Stimulated activated naive CD8-positive, alpha-beta T cell treated with anti-CD3 and anti-CD28 coated beads, Interleukin-15, amount 100 ng/mL, for 72 hours (primary cell): ENCODE data around the gene ANKRD45.
"Not testable (repeated sequence)": the region's sequence is repeated elsewhere in the genome, so short reads cannot be mapped to it uniquely, and the experiment has no call there.

ENCODE experiments used
- ATAC-seq: fragments of 150-1000 bp; cut with Tn5 transposase; 2 replicates; pipeline ENCODE4 v1.10.0; 2021; ENCODE audit warnings: mild to moderate bottlenecking, moderate library complexity
- DNase-seq, 2 donors: peaks; one replicate each; pipeline ENCODE4 v3.0.0; 2021 to 2022
- H3K27ac Mint-ChIP-seq, 2 donors: one replicate each; pipeline ENCODE4 v1.8.0; 2022; ENCODE audit warnings: mild to moderate bottlenecking in 2 of 2, mixed read lengths in 2 of 2, moderate library complexity in 2 of 2
- H3K27me3 Mint-ChIP-seq: one replicate; pipeline ENCODE4 v1.8.0; 2022; ENCODE audit warnings: mixed read lengths
- H3K4me1 Mint-ChIP-seq: one replicate; pipeline ENCODE4 v1.8.0; 2022; ENCODE audit warnings: mild to moderate bottlenecking, mixed read lengths
- H3K4me3 Mint-ChIP-seq, 2 donors: one replicate each; pipeline ENCODE4 v1.8.0; 2022; ENCODE audit warnings: mild to moderate bottlenecking in 2 of 2, mixed read lengths in 2 of 2, moderate library complexity in 1 of 2
- H3K9me3 Mint-ChIP-seq, 2 donors: one replicate each; pipeline ENCODE4 v1.8.0; 2022; ENCODE audit warnings: mixed read lengths in 2 of 2

ANKRD45 gene

GRCh38 chr1:173669491-173669941 is at the start of gene ANKRD45:
TSS of gene ANKRD45 (minus strand) at chr1:173669851. CDS start at chr1:173659418, 10,433 bp downstream.
- ATAC-seq (peak; percentile 49), DNase-seq (peak; percentile 22 to 32)
- Mint-ChIP-seq H3K4me3 (peak within 1 kb of the TSS; percentile 72 to 76), H3K27me3 (peaks cover 44% of the 10 kb centered on the region), H3K27ac (peak within 1 kb of the TSS in 1 of 2 donors; percentile 71), H3K9me3 (no peaks in the 10 kb centered on the region), H3K4me1 (peaks cover 15% of the 10 kb centered on the region)

- Mint-ChIP-seq H3K27me3 (no peaks in the 10 kb centered on the region), H3K4me3 (no peak overlapping the region), H3K9me3 (peaks cover 0 to 4% of the 10 kb centered on the region in 2 donors), H3K4me1 (peaks cover 21% of the 10 kb centered on the region), H3K27ac (peak overlapping the region in 1 of 2 donors; percentile 57)
- ATAC-seq (no peak), DNase-seq (no peak)
These were observed 47.6 kb upstream of the ANKRD45 start for GRCh38 chr1:173717238-173717637.

- peaks cover 18% of the 10 kb centered on the region for H3K4me1 Mint-ChIP-seq
- peaks cover 0 to 4% of the 10 kb centered on the region in 2 donors for H3K9me3 Mint-ChIP-seq
- ATAC-seq (no peak), DNase-seq (no peak)
- peak overlapping the region; percentile 94 to 95 for H3K27ac Mint-ChIP-seq
- peak overlapping the region; percentile 89 to 90 for H3K4me3 Mint-ChIP-seq
- H3K27me3 Mint-ChIP-seq: peaks cover 10% of the 10 kb centered on the region
These were observed 45.8 kb upstream of the ANKRD45 start for GRCh38 chr1:173715538-173715844.

- Mint-ChIP-seq H3K9me3 (peaks cover 0 to 4% of the 10 kb centered on the region in 2 donors), H3K4me3 (peak within 1 kb of the TSS; percentile 89 to 90), H3K27me3 (peaks cover 15% of the 10 kb centered on the region), H3K27ac (peak within 1 kb of the TSS; percentile 94 to 95), H3K4me1 (peaks cover 13% of the 10 kb centered on the region)
- peak; percentile 99 for ATAC-seq
- peak; percentile 89 to 92 for DNase-seq
These were observed 45.3 kb upstream of the ANKRD45 start, which contains the start of gene KLHL20 for GRCh38 chr1:173714759-173715537. TSS of gene KLHL20 (plus strand) at chr1:173714981. CDS start at chr1:173716044, 1,063 bp downstream.

- Mint-ChIP-seq H3K9me3 (peaks cover 0 to 4% of the 10 kb centered on the region in 2 donors), H3K27ac (peak overlapping the region; percentile 94 to 95), H3K4me3 (peak overlapping the region; percentile 89 to 90), H3K4me1 (peaks cover 13% of the 10 kb centered on the region), H3K27me3 (peaks cover 18% of the 10 kb centered on the region)
- no peak for ATAC-seq
- DNase-seq: no peak
These were observed 44.7 kb upstream of the ANKRD45 start for GRCh38 chr1:173714441-173714758.

- Mint-ChIP-seq H3K4me1 (no peaks in the 10 kb centered on the region), H3K27ac (no peak overlapping the region)
- no peak for ATAC-seq
These were observed 39.1 kb upstream of the ANKRD45 start for GRCh38 chr1:173708787-173709186.

GRCh38 chr1:173705117-173705516 is 35.5 kb upstream of the ANKRD45 start:
- Mint-ChIP-seq H3K4me1 (no peaks in the 10 kb centered on the region), H3K9me3 (no peaks in the 10 kb centered on the region), H3K27ac (no peak overlapping the region), H3K27me3 (peaks cover 12% of the 10 kb centered on the region), H3K4me3 (no peak overlapping the region)
- DNase-seq: no peak
- ATAC-seq: no peak

More at GRCh38 chr1:173708787-173709186, 39.1 kb upstream of the ANKRD45 start:
- Mint-ChIP-seq H3K9me3 (peaks cover 0 to 3% of the 10 kb centered on the region in 2 donors), H3K27me3 (peaks cover 26% of the 10 kb centered on the region), H3K4me3 (no peak overlapping the region)
- DNase-seq: no peak

GRCh38 chr1:173702736-173703135 is 33.1 kb upstream of the ANKRD45 start:
- Mint-ChIP-seq H3K4me3 (no peak overlapping the region), H3K4me1 (no peaks in the 10 kb centered on the region), H3K9me3 (no peaks in the 10 kb centered on the region), H3K27me3 (peaks cover 20% of the 10 kb centered on the region), H3K27ac (no peak overlapping the region)
- no peak for ATAC-seq
- DNase-seq: no peak

GRCh38 chr1:173701299-173701698 is 31.6 kb upstream of the ANKRD45 start:
- ATAC-seq, H3K27ac Mint-ChIP-seq, H3K4me3 Mint-ChIP-seq, DNase-seq, H3K9me3 Mint-ChIP-seq, H3K4me1 Mint-ChIP-seq: not testable (repeated sequence)
- H3K27me3 Mint-ChIP-seq: peaks cover 29% of the 10 kb centered on the region

- Mint-ChIP-seq H3K9me3 (peaks cover 0 to 4% of the 10 kb centered on the region in 2 donors), H3K4me1 (peaks cover 7% of the 10 kb centered on the region), H3K27me3 (peaks cover 17% of the 10 kb centered on the region), H3K4me3 (no peak overlapping the region), H3K27ac (no peak overlapping the region)
- DNase-seq (no peak), ATAC-seq (no peak)
These were observed 23.6 kb upstream of the ANKRD45 start for GRCh38 chr1:173693238-173693637.

GRCh38 chr1:173688300-173688699 is 18.6 kb upstream of the ANKRD45 start:
- DNase-seq (no peak), ATAC-seq (no peak)
- peaks cover 11% of the 10 kb centered on the region for H3K4me1 Mint-ChIP-seq
- no peaks in the 10 kb centered on the region for H3K9me3 Mint-ChIP-seq
- H3K4me3 Mint-ChIP-seq: peak overlapping the region in 1 of 2 donors; percentile 4
- H3K27me3 Mint-ChIP-seq: no peaks in the 10 kb centered on the region
- H3K27ac Mint-ChIP-seq: peak overlapping the region; percentile 38 to 83

GRCh38 chr1:173685121-173685520 is 15.5 kb upstream of the ANKRD45 start:
- not testable (repeated sequence) for H3K27me3 Mint-ChIP-seq, DNase-seq, H3K4me3 Mint-ChIP-seq, H3K27ac Mint-ChIP-seq, H3K9me3 Mint-ChIP-seq, ATAC-seq
- H3K4me1 Mint-ChIP-seq: peaks cover 19% of the 10 kb centered on the region

GRCh38 chr1:173683838-173684237 is 14.2 kb upstream of the ANKRD45 start:
- not testable (repeated sequence) for ATAC-seq, H3K27me3 Mint-ChIP-seq, DNase-seq, H3K27ac Mint-ChIP-seq, H3K4me3 Mint-ChIP-seq
- Mint-ChIP-seq H3K9me3 (peaks cover 0 to 15% of the 10 kb centered on the region in 2 donors), H3K4me1 (peaks cover 18% of the 10 kb centered on the region)

- Mint-ChIP-seq H3K27me3 (no peaks in the 10 kb centered on the region), H3K27ac (peak overlapping the region in 1 of 2 donors; percentile 90), H3K9me3 (peaks cover 4 to 15% of the 10 kb centered on the region in 2 donors), H3K4me3 (no peak overlapping the region), H3K4me1 (peaks cover 8% of the 10 kb centered on the region)
- ATAC-seq (no peak), DNase-seq (no peak)
These were observed 12.5 kb upstream of the ANKRD45 start for GRCh38 chr1:173682184-173682583.

GRCh38 chr1:173680152-173680551 is 10.5 kb upstream of the ANKRD45 start:
- not testable (repeated sequence) for H3K4me1 Mint-ChIP-seq, H3K27ac Mint-ChIP-seq, ATAC-seq, H3K4me3 Mint-ChIP-seq, H3K27me3 Mint-ChIP-seq, DNase-seq
- peaks cover 4 to 15% of the 10 kb centered on the region in 2 donors for H3K9me3 Mint-ChIP-seq

GRCh38 chr1:173674496-173674895 is 4.8 kb upstream of the ANKRD45 start:
- DNase-seq, H3K27ac Mint-ChIP-seq, H3K4me3 Mint-ChIP-seq, ATAC-seq, H3K4me1 Mint-ChIP-seq, H3K9me3 Mint-ChIP-seq: not testable (repeated sequence)
- peaks cover 28% of the 10 kb centered on the region for H3K27me3 Mint-ChIP-seq
